Effector CD8-positive, alpha-beta T cell (primary cell): Measurements from ENCODE around the gene CD38.
A peak's percentile ranks its signal among the peaks of the same experiment; 100 is the strongest.
"Not testable (repeated sequence)": the region's sequence is repeated elsewhere in the genome, so short reads cannot be mapped to it uniquely, and the experiment has no call there.

Experiments
- DNase-seq: peaks from one replicate; lab custom pipeline; 2025; lab: John Stamatoyannopoulos, UW
- total RNA-seq, 4 experiments: gene quantifications; one replicate each; lab custom pipeline; 2026; lab: John Stamatoyannopoulos, UW

The CD38 gene
- 1.1 to 18.7 (median 1.8) reads per million in 4 experiments for total RNA-seq

DNA sequence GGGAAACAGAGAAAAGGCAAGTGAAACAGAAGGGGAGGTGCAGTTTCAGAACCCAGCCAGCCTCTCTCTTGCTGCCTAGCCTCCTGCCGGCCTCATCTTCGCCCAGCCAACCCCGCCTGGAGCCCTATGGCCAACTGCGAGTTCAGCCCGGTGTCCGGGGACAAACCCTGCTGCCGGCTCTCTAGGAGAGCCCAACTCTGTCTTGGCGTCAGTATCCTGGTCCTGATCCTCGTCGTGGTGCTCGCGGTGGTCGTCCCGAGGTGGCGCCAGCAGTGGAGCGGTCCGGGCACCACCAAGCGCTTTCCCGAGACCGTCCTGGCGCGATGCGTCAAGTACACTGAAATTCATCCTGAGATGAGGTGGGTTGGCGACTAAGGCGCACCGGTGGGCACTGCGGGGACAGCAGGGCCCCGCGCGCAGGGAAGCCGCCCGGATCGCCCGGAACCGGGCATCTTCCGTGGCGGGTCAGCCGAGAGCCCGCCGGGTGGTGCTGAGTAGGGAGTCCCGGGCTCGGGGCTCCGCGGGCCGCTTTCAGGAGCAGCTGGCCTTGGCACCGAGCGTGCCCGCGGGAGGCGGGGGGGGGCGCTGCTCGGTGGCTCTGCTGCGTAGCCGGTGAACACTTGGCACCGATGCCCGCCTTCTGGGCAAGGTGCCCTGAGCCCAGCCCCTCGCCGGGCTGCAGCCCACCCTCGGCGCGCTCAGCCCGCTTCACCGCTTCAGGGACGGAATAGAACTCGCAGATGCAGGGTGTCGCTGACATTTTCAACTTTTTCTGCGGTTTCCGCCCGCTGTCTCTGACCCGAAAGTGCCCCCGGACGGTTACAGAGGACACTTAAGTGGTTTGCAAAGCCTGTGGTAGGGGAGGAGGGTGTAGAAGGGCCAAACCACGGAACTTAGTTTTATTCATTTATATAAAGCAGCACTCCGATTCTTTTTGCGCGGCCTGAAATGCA is at the start of gene CD38:
Gene CD38 (plus strand): TSS at position 40 of the 953 bp plus-strand sequence. CDS start 87 bp downstream, at position 127.
- DNase-seq = no peak

DNA sequence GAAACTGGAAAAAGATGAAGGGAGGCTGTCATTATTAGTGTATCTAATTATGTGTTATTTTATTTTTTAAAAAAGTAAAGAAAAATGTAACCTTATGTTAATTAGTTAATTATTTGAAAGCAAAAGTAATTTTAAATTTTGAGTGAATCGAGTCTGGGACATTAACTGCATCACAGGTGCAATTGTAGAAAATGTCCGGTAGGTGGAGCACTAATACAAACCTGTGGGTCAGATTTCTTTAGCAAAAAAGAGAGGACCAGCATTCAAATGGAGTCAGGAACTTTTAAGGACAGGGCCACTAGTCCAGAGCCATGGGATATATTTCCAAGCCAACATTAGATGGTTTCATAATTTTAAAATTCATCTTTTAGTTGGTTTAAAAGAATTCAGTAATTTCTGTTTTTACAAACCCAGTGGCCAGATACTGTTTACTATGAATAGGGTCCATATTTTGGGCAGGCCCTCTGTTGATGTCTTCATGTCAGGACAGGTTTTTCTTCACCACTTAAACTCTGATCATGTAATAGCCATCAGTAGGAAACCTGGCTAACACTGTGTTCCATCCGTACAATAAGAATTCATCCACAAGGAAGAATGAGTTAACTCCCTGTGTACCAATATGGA is 48.1 kb upstream of the CD38 start:
- no peak for DNase-seq

DNA sequence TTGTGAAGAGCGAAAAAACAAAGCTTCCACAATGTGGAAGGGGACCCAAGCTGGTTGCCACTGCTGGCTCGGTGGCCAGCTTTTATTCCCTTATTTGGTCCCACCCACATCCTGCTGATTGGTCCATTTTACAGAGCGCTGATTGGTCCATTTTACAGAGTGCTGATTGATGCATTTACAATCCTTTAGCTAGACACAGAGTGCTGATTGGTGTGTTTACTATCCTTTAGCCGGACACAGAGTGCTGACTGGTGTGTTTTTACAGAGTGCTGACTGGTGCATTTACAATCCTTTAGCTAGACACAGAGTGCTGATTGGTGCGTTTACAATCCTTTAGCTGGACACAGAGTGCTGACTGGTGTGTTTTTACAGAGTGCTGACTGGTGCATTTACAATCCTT is 45.1 kb upstream of the CD38 start:
- DNase-seq = not testable (repeated sequence)

DNA sequence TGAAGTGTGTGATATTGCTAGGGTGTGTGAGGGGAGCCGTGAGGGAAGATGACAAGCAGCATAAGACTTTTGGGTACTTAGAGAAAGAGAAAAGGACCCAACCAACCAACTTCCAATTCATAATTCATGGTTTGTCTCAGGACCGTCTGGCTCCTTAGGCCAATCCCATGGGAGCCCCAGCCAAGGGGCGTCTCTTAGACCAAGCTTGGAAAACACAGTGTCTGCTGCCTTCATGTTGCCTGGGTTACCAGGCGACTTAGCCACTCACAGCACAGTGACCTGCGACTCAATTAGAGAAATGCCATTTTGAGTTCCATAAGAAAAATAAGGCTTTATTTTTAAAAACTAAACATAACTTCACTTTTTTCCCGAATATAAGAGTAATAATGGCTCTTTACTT is 42.6 kb upstream of the CD38 start:
- no peak for DNase-seq

DNA sequence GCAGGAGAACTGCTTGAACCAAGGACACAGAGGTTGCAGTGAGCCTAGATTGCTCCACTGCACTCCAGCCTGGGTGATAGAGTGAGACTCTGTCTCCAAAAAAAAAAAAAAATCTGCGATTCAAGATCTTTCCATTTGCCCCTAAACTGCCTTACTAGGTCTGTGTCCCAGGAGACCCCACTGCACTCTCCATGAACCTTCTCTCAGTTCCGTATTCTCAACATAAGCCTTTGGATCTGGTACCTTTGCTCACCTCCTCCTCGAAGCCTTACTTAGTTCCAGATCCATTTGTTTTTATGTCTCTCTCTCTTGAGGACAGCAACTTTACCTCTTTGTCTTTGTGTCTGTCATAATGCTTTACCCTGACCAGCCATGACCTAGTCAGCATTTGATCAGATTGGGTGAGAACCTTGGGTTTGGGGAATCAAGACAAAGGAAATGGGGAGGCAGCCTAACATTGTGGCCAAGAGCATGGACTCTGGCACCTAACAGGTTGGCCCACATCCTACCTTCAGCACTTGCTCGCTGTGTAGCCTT is 41.5 kb upstream of the CD38 start:
- no peak for DNase-seq

DNA sequence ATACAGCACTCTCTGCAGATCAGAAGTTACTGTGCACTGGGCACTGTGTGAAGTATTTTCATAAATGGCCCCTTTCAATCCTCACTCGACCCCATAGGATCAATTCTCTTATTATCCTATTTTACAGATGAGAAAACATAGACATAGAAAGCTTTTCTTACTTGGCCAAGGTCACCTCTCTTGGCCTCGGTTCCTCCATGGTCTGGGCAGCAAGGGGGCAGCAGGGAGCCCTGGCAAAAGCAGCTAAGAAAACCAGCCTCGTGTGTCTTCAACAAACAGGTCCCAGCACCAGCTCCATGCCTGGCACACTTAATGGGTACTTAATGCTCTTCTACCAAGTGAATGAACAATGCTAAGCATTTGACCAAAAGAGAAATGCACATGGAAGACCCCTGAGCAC is 40.9 kb upstream of the CD38 start:
- DNase-seq = no peak

DNA sequence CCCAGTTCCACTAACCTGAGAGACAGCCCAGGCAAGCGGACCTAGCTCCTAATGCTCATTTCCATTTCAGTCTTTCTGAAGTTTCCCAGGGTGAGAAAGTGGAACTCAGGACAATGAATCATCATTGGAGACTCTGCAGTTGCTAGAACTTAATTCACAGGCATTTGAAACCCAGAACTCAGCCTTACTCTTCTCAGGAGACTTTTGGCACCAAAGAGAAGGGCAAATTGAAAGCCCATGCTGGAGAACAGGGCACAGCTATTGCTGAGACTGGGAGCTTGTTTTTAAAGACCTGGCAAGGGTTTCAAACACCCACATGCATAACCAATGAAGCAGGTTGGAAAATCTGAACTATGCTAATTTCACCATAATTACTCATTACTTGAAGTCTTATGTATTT is 39.3 kb upstream of the CD38 start:
- no peak for DNase-seq

DNA sequence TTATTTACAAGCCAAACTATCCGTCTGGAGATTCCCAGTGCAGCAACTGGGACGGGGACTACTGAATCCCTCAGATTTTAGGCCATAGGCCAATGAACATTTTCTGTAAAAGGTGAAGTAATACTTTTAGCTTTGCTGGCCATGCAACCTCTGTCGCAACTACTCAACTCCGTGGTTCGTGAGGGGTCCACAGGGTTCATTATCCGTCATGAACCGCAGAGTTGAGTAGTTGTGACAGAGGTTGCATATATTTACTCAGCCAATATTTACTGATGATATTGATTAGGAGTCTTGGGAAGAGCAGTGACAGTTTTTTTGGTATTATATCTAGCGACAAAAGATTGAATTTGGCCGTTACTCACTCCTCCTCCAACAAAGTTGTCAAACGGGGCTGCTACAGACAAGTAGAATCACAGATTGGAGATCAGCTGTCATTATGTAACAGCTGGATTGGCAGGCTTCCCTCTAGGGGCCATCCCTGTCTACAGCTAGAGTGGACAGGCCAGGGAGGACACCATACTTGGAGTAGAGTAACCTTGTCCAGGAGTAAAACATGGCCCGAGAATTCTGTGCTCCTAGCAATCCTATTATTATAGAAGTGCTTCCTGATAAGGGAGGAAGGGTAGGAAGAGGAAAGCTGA is 37.2 kb upstream of the CD38 start:
- no peak for DNase-seq

DNA sequence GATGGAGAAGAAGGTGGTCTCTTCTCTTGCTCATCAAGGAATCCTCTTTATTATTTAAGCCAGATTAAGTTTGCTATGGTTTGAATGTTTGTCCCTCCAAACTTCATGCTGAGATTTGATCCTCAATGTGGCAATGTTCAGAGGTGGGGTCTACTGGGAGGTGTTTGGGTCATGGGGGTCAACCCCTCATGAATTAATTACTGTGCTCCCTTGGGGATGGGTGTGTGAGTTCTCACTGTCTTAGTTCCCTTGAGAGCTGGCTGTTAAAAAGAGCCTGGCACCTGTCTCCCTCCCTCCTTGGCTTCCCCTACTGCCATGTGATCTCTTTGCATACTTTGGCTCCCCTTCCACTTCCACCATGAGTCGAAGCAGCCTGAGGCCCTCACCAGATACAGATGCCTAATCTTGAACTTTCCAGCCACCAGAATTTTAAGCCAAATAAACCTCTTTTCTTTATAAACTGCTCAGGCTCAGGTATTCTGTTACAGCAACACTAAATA is 36.0 kb upstream of the CD38 start:
- DNase-seq = no peak

DNA sequence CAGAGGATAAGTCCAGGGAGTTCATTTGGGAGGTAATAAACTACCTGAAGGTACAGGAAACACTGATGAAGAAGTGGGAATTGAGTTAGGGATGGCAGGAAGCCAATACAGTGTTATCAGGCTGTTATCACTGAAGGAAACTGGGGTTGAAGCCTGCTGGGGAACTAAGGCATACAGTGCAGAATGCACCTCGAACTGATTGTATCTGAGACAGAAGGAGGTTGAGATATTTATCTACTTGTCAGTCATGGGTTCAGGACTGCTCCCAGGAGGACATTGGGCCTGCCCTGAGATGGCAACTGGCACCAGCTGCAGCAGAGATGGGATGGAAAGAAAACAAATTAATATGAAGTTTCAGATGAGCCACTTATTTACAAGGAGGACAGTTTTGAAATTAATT is 35.5 kb upstream of the CD38 start:
- no peak for DNase-seq

DNA sequence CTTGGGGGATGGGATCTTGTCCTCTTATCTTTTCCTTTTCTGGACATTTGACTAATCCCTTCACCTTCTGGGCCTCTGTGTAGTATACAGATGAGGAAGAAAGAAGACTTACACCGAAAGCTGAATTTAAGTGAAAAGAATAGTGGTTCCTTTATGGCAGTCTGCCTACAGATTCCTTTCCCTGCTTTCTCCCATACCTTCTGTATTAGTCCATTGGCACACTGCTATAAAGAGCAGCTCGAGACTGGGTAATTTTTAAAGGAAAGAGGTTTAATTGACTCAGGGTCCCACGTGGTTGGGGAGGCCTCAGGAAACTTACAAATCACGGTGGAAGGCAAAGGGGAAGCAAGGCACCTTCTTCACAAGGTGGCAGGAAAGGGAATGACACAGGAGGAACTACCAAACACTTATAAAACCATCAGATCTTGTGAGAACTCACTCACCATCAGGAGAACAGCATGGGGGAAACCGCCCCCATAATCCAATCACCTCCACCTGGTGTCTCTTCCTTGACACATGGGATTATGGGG is 34.0 kb upstream of the CD38 start:
- DNase-seq = no peak

DNA sequence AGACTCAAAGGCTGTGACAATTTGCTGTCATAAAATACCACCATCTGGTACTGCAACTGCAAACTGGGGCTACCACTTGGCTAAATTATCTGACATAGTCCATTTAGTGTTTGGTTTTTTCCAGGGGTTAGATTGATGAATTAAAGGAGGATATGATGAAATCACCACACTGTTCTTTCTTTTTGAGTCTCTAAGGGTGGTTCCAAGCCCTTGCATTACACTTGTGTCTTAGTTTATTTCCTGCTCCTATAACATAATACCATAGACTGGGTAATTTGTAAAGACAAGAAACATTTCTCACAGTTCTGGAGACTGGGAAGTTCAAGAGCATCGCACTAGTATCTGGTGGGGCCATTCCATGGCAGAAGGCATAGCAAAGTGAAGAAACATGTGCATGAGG is 32.0 kb upstream of the CD38 start:
- no peak for DNase-seq

DNA sequence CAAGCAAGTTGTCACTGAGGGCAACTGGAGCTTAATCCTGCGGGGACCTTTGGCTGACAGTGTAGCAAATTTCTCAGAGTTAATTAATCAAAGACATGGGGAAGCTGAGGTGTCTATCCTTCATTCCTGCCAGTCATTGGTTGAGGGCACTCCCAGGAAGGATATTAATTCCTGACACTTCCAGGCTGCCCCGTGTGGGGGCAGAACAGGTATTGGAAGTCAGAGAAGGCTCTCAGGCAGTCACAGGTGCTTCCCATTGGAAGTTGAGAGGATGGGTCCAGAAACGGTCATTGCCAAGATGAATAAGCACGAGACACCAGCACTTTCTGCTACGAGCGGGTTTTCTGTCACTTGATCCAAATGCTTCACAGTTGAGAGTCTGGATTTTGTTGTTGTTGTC is 29.1 kb upstream of the CD38 start:
- no peak for DNase-seq

DNA sequence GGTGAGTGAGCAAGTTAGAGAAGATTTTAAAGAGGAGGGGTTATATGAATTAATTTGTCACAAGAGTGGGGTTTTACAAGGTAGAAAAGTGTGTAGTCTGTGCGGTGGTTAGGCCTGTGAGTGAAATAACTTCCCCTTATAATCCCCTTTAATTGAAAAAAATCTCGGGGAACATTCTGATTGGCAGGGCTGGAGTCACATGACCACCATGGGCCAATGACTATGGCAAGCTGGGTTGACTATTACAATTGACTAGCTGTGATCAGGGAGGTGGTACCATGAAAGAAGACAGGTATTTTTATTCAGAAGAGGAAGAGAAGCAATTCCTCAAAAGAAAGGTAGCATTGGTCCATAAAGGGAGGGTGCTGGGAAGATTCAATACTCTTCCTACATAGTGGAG is 27.0 kb upstream of the CD38 start:
- DNase-seq = no peak

DNA sequence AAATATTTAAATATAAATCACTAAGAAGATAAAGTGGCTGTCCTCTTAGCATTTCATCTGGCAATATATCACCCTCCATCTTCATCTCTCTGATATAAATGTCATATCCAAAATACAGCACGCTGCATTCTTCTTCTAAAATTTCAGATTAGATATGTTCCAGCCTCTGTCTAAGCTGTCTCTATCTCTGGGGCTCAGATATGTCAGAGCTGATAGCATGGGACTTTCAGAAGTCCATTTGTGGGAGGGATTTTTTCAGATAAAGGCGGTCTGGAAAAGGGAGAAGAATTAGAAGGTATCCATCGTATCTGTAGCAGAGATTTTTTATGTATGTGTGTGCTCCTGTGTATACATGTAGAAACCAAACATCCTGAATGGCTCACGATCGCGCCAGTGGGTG is 25.0 kb upstream of the CD38 start:
- no peak for DNase-seq

DNA sequence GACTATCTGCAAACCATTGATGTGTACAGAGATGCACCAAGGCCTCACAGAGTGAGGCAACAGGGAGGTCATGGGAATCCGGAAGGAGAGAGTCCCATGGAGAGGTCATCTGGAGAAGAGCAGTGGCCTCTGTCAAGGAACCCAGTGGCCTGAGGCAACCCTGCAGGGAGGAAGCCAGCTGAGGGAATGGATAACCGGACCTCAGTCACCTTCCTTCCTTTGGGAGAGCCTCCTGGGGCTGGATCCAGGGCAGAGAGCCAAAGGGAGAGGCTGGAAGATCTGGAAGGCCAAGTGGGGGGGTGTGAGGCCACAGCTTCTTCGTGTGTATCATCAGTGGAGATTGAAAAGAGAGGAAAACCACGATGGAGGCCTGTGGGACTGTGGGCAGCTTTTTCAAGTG is 24.3 kb upstream of the CD38 start:
- DNase-seq = no peak

DNA sequence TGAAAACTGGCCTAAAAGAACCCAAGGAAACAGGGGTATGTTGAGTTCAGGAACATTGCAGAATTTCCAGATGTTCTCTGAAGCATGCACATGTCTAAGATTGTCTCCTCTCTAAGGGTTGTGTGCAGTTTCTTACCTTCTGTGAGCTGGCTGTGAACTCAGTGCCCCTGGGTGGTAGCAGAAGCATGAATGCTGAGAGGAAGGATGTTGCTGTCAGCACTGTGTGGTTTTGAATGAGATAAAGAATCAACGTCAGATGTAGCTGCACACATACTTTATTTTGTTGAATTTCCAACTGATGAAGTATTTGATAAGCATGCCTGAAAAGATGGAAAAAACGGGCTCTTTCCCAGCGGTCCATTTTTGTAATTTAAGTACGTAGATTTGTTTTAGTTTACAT is 23.8 kb upstream of the CD38 start:
- peak; percentile 3 for DNase-seq

DNA sequence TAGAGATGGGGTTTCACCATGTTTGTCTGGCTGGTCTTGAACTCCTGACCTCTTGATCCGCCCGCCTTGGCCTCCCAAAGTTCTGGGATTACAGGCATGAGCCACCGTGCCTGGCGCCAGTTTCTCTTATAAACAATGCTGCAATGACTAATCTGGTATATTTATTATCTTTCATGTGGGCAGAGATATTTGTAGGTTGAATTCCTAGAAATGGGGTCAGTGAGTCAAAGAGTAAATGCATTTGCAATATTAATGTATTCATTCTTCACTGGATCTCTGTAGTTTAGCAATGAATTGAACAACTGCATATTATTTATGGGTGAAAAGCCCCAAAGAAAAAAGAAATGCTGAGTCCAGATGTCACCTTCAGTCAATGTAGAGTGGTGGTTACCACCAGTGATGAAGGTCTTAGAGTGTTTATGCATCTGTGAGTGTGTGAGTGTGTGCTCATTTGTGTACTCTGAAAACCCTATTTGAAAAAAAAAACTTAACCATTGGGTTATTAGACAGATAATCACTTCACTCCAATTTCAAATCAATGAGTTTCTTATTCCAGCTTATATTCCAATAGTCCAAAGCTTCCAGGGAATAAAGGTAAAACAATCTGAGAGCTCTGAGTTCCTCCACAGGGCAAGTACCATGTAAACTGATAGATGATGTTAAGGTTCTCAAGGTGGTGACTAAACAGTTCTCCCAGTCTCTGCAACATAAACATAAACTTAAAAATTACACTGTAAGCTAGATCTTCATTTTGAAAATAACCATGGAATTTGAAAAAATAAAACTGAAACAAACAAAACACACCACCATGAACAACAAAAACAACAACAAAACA is 22.6 kb upstream of the CD38 start:
- DNase-seq = no peak

DNA sequence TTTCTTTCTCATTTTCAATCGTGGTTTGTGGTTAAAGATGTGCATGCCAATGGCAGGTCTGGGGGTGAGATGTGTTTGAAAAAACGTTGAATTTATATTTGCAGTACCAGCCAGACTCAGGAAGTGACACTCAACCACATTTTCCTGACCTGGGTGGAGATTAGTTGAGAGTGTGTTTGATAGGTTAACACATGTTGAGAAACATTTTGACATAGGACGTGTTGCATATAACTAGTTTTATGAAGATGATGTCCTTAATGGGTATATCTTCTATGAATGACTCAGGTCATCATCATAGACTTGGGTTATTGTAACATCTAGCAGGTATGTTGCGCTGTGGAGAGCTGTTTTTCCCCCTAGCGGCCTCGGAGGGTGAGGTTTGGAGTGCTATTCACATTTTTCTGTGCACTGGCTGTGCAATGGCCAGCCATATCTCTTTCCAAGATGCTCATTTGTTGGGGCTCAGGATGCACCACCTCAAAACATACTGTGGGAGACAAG is 21.7 kb upstream of the CD38 start:
- DNase-seq = peak; percentile 33

DNA sequence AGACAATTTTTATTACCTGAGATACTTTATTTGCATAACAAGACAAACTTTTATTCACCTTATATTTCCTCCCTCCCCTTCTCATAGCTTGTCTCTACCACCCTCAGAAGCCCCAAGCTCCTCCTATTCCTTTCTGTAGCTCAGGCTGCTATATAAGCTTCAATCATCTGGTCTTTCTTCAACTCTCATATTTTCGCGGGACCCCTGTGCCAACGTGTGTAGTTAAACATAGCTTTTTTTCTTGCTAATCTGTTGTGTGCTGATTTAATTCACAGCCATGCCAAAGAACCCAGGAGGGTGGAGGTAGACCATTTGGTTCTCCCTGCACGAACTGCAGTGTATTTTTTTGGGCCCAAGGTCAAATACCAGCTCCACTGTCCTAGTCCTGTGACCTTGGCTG is 21.1 kb upstream of the CD38 start:
- no peak for DNase-seq

DNA sequence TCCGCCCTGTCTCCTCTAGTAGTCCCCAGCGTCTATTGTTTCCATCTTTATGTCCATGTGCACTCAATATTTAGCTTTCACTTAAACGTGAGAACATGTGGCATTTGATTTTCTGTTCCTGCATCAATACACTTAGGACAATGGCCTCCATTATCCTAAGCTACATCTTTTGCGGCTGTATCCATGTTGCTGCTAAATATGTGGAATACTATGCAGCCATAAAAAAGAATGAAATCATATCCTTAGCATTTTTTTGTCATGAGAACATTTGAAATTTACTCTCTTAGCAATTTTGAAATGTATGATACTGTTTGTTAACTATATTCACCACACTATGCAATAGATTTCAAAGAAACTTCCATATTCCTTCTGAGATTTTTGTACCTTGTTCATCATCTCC is 19.8 kb upstream of the CD38 start:
- DNase-seq = no peak
